Forelimb muscle (tissue), 1 donor: Measurements from ENCODE around the gene PRSS12. TPM values are rescaled to one million over a fixed set of nuclear protein-coding genes. Genes with fewer than 3 reads are reported as not detected.
A peak's percentile ranks its signal among the peaks of the same experiment; 100 is the strongest.
"Not testable (repeated sequence)": the region's sequence is repeated elsewhere in the genome, so short reads cannot be mapped to it uniquely, and the experiment has no call there.

Source experiments
- DNase-seq: peaks from one replicate; pipeline ENCODE4 v3.0.0-alpha.2; 2013; ENCODE audit warnings: low read depth
- polyA plus RNA-seq: library from polyadenylated mRNA; unstranded; fragments of 120-200 nt; gene quantifications from one replicate; pipeline ENCODE4 v1.2.1, GENCODE V29; 2013; ENCODE audit not compliant: insufficient read length

PRSS12 gene
- polyA plus RNA-seq, 1 donor = 8.9 TPM

DNA sequence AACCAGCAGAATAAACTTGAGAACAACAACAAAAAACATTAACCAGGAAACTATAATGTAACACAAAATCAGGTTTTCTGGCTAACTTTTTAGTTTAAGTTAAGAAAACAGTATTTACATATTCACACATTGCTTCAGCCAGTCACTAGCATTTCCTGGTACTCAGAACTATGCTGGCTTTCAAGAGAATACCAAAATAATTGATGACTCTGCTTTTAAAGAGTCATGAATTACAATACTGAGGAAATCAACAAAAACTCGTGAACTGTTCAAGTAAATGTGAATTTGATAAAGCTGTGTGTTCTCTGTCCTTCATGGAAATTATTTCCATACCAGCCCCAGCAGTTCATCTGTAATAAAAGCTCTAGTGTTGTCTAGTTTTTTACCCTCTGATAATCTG lies 27.4 kb downstream of the PRSS12 start:
- DNase-seq = no peak

DNA sequence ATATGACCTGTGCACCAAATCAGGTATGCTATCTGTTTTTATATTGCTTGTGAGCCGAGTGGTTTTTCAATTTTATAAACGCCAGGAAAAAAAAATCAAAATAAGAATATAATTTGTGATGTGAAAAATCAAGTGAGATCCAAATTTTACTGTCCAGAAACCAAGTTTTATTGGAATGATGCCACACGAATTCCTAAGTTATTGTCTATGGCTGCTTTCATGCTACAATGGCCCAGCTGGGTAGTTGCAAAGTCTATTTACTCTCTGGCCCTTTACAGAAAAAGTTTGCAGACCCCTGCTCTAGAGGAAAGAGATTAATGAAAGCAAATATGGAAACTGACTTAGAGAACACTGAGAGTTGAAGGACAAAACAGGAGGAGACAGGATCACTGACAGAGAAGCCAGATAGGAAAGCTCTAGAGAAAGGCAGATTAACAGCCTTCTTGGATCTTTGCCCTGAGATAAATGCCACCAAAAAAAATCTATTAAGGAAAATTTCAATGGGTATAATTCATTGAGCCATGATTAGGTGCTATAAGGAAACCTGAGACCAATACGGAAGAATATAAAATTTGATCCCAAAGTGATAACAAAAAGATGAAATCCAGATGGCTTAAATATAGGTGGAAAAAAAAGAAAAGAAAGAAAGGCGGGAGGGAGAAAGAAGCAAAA lies 29.8 kb downstream of the PRSS12 start:
- peak; percentile 50 for DNase-seq

DNA sequence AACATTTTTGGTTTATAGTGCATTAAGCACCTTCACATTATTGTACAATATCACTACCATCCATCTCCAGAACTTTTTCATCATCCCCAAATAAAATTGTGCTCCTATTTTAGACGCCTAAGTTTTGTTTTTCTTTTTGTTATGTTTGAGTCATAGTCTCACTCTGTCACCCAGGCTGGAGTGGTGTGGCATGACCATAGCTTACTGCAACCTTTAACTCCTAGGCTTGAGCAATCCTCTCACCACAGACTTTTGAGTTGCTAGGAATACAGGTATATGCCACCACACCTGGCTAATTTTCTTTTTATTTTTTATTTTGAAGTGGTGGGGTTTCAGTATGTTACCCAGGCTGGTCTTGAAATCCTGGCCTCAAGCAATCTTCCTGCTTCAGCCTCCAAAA lies 33.9 kb downstream of the PRSS12 start:
- no peak for DNase-seq

DNA sequence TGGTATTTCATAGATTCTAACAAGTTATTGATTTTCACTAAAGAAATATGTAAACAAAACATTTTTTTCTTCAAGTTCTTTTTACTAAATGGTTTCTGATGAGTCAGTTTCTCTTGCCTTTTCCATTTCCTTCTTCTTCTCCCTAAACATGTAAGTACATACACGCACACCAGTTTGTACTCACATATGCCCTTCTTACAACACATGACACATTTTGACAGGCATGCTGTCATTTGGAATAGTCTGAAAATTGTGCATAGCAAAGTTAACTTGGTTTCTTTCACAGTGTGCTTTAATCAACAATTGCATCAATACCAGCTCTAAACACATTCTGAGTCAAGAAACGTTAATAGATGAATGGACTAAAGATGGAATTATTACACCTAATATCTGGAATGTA lies 35.1 kb downstream of the PRSS12 start:
- DNase-seq = no peak

DNA sequence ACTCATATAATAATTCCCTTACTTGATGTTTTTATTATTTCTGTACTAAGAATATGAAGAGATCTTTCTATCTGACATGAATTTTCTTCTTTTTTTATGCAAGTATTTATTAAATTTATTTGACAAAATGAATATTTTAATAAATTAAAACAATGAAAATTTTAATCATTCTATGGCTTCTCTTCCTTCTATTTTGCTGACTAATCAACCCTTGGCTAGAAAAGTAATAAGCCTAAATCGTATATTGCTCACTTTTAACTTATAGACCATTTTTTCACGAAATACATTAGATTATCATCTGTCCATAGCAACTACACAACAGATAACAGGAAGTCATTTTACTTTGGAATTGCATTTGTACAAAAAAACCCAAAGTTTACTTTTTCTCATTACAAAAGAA lies 38.6 kb downstream of the PRSS12 start:
- DNase-seq = no peak

DNA sequence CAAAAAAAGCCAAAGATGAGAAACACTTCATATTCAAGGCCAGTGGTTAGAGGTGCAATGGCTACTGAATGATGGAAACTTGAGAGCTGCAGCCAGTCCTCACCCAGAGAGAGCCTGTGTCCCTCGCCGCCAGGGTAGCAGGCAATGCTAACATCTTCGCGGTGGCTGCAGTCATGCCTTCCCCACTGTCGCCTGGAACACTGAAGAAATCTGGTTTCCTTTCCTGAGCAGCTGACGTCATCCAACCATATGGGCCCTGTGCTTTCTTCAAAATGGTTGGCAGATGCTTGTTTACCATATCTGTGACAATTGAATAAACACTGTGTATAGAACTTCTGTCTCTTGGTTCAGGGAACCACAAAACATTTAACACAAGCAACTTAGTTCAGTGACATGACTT lies 39.7 kb downstream of the PRSS12 start:
- DNase-seq = no peak

DNA sequence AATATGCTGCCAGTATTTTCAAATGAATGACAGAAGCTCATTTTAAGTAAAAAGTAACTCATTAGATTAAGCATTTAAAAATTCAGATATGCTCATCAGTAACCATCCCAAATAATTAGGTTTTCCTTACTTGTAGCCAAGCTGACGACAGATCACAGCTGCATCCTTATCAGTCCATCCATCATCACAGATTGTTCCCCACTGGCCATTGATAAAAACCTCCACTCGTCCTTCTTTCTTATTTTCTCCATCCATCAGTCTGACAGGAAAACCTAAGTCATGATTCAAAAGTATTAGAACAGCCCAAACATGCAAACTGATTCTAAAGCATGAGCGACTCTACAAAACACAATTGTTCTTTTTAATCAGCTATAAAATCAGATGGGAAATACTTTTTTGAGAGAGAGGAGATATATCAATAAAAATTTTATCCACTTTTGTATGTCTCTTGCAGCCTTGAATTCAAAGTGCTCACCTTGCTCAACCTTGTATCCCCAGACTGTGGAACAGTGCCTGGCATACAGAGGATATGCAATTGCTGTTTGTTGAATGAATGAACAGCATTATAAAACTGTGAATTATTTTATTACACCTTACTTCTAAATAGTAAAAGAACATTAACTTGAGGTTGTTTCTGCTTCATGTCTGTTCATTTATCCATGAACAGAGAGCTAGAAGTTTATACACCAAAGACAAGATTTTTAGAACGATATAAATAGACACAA lies 44.3 kb downstream of the PRSS12 start:
- no peak for DNase-seq

DNA sequence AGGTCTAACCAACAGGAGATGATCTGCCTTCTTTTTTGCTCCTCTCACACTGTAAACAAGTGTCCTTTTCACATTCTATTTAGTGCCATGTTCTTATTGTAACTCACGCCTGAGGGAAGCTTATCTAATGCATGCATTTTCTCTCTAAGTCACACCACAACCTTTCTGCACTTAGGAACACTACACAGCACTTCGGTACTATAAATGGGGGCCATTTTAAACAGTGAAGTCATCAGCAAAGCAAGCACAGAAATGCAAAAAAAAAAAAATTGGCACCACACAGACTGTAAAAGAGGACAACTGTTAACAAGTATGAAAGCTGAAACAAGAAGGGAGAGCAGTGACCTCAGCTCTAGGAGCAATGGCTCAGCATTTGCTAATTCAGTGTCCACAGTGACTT lies 45.2 kb downstream of the PRSS12 start:
- no peak for DNase-seq

DNA sequence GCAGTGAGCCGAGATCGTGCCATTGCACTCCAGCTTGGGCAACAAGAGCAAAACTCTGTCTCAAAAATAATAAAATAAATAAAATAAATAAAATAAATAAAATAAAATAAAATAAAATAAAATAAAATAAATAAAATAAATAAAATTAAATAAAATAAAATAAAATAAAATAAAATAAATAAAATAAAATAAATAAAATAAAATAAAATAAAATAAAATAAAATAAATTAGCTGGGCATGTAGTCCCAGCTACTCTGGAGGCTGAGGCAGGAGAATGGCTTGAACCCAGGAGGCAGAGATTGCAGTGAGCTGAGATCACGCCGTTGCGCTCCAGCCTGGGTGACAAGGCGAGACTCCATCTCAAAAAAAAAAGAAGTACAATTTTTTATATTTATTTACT lies 53.2 kb downstream of the PRSS12 start:
- not testable (repeated sequence) for DNase-seq

DNA sequence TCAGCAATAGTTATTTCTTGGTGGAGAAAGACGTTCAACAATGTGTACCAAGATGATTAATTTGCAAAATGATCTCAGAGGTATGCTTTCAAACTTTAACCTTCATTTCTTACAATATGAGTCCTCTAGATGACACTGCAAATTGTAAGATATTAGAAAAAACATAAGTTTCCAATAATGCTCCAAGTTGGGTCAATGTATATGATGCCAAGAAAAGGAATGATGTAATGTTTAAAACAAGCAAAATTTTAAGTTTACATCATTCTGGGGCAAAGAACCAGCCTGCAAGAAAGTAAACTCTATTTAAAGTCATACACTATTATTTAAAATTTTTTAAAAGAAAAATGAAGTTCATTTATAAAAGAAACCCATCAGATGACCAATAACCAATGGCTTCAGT lies 56.1 kb downstream of the PRSS12 start:
- no peak for DNase-seq

DNA sequence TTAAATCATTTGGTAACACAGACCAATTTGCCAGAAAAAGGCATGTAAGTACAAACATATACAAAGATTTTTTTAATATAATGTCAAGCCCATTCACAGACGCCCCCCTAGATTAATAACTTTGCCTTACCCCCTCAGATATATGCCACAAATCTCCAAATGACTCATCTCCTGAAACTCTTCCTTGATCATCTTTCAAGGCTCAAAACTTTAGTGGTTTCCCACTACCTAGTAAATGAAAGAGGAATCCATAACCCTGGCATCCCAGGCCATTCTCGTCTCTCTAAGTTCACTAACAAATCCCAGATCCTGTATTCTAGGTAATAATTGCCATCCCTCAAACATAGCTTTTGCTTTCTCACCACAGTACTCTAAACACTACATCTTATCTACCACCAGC lies 61.9 kb downstream of the PRSS12 start:
- no peak for DNase-seq

DNA sequence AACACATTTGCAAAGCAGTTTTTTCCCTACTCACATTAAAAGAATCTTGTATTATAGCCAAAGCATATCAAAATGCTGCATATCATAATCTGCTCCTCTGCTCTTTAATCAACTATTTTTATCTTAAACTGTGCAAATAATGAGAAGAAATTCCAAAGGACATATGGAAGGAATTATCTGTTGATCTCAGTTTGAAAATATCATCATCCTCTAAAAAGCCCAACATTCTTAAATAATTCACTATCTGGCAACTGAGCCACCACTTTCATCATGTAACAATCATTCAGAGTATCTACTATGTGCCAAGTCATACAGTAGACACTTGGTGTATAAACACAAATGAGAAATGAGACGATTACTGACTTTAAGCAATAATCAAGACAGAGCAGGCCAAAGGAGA lies 63.0 kb downstream of the PRSS12 start:
- DNase-seq = no peak

DNA sequence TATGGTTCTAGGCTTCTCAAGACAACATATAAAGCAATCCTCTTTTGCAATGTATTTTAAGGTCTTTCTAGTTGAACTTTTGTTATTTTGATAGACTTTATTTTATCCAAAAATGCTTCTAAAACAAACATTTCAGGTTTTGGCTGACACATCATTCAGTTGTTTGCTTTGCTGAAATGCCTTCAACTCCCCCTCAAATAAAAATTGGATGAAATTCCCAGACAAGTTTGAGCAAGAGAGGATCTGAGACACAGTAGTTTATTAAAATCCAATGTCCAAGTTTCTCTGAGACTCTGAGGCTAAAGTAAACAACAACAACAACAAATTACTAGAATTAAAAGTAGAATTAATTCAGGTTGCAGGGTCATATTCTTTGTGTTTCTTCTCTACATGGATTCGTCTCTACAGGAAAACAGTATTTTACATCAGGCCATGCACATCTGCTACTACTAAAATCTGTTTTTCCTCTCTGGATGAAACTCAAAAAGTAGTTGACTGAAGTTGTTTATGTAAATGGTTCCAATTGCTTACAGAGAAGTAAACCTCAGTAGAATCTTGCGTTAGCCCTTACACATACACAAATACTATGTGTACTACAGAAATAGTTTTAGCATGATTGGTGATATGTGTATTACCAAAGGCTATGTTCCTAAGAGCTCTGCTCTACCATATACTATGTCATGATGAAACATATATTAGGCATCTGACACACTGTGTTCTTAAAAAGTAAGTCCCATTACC lies 64.9 kb downstream of the PRSS12 start:
- DNase-seq = no peak

DNA sequence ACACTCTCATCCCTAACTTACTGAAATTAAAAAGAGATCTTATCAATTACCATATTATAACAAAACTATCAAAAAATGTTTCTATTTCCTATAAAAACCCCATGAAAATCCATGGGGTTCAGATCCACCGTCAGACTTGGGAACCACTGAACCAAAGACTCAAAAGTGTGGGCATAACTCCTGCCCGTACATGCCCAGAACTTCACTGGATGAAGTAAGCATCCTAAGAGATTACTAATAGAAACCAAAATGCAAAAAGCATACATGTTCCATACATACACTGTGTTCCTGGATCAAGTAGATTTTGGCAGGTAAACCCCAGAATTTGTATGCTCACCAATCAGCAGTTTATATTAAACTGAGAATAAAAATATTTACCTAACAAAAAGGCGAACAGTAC lies 66.1 kb downstream of the PRSS12 start:
- DNase-seq = no peak

DNA sequence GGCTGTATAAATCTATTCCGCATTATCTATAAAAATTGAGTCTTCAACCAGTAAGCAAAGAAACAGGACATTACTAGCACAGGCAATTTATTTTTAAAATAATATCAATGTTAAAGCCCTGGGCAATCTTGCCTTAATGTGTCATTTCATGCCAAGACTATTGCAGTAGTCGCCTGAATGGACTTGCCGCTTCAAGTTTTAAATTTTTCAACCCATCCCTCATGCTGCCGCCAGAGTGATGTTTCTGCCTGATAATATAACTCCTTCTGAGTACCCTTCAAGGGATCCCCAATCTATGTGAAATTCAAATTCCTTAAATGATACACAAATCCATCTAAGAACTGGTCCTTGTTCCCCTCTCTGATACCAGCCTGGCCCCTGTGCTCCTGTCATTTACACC lies 66.9 kb downstream of the PRSS12 start:
- no peak for DNase-seq

DNA sequence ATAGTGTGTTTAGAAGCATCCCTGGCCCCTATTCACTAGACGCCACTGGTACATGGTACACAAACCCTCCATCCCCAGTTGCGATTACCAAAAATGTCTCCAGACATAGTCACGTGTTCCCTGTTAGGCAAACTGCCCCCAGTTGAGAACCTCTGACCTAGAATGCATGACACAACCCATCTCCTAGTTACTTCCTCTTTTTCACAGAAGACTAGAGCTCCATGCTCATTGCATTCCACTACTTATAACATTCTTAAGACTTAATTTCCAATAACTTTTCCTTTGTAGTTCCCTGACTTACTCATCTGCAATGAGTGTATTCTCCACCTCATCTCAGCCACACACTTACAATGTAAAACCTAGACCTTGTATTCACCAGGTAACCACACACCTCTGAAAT lies 68.6 kb downstream of the PRSS12 start:
- DNase-seq = no peak

DNA sequence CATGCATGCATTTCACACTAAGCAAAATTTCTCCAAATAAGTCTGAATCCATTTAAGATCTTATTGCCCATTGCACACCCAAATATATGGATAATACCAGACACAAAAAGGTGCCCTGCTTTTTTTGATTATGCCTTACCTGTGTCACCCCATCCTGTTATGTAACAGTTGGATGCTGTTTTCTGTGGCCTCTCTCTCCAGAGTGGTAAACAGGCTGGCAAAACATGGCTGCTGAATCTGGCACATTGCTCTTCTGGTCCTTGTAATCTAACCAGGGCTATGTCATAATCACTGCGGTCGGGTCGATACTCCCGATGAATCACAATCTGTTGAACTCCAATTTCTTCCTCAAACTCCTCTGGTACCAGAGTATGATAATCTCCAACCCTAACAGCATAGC lies 70.1 kb downstream of the PRSS12 start:
- no peak for DNase-seq

DNA sequence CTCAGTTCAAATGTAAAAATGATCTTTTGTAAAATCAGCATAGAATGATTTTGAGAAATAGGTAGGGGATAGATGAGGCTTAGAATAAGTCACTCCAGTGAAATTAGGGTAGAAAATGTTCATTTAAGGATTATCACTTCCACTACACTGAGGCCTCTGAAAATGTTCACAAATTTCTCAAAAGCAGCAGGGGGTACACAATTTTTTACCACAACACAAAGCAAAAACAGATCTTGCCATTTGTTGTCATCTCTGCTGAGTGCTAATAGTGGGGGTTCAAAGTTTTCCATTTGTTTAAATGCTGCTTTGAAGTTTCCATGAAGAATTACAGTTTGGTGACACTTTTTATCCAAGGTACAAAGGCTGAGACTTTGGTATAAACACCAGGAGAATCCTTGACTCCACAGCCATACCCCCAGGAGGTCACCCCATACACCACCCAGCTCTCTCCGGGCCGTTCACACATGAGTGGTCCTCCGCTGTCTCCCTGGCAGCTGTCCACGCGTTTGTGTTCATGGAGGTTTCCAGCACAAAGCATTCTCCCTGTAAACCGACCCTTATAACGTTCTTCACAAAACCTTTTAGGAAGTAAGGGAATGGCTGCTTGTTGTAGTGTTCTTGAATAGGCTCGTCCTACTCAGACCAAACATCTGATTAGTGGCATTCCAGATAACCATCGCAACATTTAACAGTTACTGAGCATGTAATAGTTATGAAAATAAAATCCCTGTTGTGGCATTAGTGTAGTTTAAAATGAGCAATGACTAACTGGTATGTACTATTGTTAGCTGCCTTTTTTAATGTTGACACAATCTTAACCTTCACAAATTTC lies 71.0 kb downstream of the PRSS12 start:
- DNase-seq = no peak

DNA sequence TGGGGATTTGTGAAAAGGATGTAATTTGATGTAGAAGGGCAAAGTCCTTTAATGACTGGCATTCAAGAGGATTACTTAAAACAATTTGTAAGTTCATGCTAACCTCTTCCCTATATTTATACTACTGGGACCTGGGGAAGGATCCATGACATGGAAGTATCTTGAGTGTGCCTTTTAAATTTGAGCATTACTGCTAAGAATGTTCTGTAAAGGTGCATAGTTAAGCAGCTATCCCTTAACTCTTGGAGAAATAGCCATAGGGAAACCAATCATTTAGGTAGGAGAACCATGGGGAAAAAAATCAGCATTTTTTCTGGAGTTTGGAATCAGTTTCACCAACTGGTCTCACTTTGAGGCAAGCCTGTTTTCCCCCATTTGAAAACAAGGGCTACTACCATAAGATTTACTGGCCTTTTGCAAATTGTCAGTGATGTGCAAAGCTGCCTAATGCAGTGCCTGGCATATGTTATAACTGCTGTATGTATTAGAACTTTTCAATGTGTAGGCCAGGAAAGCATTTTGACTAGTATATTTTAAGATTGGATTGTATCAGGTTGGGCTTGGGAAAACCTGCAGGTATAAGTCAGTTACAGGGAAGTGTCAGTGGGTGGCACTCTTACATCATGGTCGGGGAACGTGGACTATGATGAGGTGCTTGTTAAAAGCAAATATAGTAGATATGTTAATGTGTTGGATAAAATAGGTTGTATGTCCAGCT lies 72.1 kb downstream of the PRSS12 start:
- no peak for DNase-seq

DNA sequence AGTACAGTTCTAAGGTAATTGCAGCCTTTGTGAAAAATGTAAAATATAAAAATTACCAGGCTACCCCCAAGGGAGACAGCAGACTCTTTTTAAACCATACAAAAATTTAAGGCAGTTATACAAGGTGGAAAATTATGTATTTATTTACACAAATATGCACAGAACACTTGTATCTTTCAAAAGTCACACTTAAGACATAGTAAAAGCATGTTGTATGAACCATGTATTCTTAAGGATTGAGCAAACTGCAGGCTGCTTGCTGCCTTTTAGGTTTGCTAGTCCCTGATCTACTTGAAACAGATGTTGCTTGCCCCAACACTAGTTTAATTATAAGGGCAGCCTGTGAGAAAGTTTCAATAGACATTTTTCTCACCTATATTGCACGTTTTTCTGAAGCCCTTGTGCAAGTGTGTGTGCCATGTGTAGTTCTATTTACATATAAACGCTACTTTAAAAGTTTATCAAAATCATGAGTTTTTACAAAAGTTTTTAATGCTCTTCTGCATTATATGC lies 72.8 kb downstream of the PRSS12 start:
- DNase-seq = no peak

DNA sequence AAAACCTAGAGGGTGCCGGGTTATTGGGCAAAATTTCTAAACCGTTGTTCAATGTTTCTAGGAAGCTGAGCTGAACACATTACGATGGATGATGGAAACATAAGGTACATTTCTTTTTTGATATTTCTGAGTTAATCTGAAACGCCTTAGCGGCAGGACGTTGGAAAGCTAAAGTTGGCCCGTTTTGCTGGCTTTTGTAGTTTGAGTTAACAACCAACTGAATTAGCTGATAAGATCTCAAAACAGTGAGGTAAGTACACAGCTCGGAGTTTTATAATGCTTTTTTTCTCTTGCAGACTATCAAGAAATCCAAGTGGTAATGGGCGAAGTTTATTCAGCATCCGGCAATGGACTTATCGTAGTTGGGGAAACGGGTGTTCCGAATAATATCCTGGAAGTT lies 73.5 kb downstream of the PRSS12 start:
- no peak for DNase-seq
